Mucosa of gallbladder (tissue), 1 donor: Measurements from ENCODE around the gene ERC2. TPM values are rescaled to one million over a fixed set of nuclear protein-coding genes. Genes with fewer than 3 reads are reported as not detected.
A peak's percentile ranks its signal among the peaks of the same experiment; 100 is the strongest.

ENCODE experiments used
- DNase-seq: peaks from one replicate; pipeline ENCODE4 v3.0.0-alpha.2; 2020; ENCODE audit warnings: low spot score
- total RNA-seq: library from RNA; stranded (reverse); gene quantifications from one replicate; pipeline ENCODE4 v1.2.1, GENCODE V29; 2021
- donor health status: DM: no; HTN: no; CAD: no.

The ERC2 gene
- total RNA-seq, 1 donor from 2014 or later: 4.2 TPM

DNA sequence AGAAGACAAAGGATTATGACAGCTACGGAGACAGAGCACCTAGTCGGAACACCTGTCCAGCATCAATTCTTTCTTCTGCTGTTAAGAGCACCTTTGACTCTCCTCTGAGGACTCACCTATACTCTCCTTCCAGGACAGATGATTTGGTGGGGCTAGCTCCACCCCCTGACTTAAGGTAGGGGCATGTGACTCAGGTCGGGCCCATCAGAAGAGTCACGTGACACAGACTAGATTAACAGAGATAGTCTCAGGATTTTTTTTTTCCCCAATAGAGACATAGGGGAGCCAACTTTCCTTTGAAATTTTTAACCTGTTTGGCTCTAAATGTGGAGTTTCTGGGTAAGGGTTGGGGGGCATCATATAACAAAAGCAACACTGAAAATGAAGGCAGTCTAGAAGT lies 969.7 kb downstream of the ERC2 start:
- no peak for DNase-seq

DNA sequence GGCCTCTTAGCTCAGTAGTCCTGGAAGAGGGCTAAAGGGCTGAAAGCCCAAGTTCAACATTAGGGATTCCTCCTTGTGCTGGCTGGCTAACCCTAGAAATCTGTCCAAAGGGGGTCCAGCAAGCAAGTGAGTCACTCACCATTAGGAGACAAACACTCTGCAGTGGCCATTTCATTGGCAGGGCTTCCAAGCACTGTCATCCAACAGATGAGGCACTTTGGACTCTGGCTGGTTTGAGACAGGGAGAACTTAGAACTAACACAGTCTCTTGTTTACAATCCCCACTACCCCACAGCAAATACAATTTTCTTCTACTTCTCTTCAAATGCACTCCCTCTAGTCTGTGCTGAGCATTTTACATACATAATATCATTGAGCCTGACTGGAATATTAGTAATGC lies 971.0 kb downstream of the ERC2 start:
- no peak for DNase-seq

DNA sequence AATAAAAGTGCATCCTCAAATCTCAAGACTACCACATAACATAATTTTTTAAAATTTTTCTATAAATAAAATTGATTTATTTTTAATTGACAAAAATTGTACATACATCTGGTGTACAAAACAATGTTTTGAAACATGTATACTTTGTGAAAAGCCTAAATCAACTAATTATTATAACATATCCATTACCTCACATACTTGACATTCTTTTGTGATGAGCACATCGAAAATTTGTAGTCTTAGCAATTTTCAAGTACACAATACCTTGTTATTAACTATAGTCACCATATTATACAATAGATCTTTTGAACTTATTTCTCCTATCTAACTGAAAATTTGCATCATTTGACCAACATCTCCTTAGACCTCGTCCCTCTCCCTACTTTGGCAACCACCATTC lies 973.3 kb downstream of the ERC2 start:
- DNase-seq: no peak

DNA sequence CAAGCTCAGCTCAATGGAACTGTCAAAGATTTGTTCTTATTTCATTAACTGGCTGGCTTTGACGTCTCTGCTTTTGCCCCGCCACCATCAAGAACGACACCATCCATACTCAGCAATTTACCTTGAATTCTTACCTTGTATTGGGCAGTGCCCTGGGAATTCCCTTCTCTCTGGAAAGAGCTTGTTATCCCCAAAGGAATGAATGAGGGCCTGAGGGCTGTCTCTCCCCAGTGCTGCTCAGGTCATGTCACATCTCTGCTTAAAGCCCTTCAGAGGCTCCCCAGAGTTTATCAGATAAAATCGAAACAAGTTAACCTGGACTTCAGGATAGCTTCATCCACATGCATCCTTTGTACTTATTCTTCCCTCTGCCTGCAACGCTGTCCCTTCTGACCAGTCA lies 975.3 kb downstream of the ERC2 start:
- DNase-seq: no peak

DNA sequence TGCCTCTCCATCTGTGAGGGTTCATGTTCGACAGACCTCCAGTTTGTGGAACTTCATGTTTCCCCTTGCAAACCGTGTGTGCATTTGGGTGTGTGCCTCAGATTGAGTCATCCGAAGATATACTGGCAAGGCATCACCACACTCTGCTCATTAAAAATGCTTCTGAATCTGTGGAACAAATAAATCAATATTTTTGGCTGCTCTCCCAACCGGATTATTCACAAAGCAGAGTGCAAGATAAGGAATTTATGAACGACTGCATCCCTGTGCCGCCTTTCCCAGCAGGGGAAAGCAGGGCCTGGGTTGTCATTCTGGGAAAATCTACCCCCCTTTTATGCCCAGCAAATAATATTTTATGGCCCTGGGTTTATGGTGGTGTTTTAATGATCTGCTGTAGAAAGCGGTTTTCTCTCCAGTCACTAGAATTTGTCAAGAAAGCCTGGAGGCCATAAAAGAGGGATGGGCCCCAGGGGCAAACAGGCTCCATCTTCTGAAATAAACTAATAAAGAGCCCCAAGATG lies 976.9 kb downstream of the ERC2 start:
- DNase-seq: no peak

DNA sequence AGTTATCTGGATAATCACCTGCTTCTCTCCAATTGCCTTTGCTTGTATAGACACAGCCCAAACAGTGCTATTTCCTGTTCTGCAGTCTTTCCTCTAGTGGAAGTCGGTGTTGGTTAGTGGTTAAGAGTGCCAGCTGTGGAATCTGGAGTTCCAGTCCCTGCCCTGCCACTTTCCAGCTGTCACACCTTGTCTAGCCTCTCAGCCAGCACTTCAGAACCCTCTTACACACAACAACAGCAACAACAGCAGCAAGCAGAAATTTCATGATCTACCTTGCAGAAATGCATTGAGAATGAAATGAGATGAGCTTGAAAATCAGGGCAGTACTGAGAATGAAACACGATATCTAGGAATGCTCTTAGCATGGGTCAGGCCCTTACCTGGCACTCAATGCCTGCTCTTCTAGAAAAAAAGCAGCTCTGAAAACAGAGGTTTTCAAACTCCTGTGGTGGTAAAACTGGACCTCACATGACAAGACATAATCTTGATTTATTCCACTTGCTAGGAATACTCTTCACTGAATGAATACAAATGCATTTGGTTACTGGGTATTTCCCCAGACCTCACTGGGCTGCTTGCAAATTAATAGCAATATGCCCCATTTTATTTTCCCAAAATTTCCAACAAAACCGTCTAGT lies 977.9 kb downstream of the ERC2 start:
- DNase-seq: no peak

DNA sequence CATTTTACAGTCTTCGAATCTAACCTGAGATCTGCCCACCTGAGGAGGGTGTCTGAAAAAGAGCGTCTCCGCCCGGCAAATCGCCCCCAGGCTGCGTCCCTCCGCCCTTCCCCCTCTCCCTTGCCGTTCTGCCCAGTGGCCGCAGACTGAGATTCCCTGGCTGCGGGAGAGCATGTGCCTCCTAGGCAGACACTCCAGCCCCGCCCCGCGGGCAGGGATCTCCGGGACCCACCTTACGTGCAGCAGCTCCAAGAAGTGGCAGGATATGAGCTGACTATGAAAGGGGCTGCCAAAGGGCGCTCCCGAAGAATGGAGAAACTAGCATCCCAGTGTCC lies 978.5 kb downstream of the ERC2 start:
- DNase-seq: no peak

DNA sequence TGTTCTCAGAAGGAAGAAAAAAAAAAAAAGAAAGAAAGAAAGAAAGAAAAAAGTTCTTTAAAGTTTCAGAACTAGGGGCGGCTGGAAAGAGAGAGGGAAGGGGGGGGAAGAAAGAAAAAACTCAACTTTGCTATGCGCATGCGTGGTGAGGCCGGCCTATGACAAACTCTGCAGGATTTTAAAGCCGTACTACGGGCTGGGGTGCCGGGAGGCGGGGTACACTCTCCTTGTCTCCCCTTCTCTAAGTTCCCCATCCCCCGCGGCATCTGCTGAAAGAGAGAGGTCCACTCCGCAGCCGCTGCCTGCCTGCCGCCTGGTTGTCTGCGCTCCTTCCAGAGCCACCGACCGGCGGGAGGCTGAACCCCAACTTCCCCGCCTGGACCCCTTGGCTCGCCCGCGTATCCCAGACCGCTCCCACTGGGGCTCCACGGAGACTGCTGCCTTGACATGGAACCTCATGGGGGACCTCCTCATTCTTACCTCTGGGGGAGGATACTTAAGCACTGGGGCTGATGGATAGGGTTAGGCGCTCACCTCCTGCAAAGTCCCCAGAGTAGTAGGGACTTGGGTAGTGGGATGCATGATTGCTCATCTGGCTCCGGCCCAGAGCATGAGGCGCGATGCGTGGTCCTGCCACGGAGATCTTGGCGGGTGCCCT lies 979.7 kb downstream of the ERC2 start:
- peak; percentile 71 for DNase-seq

DNA sequence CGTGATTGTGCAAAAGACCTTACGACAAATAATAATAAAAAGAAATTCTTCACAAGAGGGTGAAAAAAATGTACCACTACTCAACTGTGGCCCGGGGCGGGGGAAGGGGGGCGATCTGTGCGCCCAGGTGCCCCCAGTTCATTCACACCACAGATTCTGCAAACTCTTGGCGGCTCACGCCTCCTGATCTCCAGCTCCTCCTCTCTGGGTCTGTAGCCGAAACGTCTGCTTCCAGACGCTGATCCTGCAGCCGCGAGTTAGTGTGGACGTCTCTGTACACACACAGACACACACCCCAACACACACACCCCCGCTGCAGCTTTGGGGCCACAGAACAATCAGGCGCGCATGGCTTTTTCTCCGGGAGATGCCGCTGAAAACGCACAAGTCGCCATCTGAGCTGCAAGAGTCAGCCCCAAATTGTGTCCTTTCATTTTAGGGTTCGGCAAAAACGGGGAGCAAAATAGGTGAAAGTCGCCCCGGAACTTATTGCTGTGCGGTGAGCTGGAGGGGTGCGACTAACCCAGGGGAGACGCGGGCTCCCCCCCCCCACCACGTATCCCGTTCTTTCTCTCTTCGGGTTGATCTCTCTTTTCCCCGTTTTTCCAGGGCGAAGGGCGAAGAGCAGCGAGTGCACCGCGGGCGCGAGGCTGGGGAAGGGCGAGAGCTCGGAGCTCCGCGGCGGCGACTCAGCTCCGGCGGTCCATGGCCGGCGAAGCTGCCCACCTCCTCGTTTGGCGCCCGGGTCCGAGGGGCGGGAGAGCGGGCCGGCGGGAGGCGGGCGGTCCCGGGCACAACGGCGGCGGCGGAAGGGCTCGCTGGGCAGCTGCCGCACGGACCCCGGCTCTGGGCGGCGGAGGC lies 980.7 kb downstream of the ERC2 start:
- DNase-seq: no peak

DNA sequence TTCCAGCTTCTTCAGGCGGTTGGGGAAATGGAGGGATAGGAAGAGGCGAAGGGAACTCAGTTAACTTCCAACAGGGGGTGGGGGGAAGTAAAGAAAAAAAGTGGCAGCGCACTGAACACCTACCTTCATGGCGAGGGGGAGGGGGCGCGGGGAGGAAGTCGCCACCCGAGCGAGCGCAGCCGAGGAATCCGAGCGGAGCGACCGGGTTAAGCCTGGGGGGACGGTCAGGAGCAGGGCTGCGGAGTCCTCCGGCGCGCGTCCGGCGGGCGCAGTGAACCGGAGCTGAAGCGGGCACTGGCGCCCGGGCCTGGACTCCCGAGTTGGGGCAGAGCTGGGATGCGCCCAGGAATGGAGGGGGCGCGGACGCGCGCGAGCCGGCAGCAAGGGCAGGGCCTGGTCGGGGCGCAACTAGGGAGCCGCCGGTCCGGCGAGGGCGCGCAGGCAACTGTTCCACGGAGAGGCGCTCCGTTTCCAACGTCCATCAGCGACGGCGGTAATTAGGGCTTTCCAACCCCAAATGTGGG lies 981.3 kb downstream of the ERC2 start, which contains the start of gene WNT5A:
WNT5A (minus strand) TSS at position 450 of the 524 bp plus-strand sequence; CDS start at position 129, 321 bp downstream.
- no peak for DNase-seq

DNA sequence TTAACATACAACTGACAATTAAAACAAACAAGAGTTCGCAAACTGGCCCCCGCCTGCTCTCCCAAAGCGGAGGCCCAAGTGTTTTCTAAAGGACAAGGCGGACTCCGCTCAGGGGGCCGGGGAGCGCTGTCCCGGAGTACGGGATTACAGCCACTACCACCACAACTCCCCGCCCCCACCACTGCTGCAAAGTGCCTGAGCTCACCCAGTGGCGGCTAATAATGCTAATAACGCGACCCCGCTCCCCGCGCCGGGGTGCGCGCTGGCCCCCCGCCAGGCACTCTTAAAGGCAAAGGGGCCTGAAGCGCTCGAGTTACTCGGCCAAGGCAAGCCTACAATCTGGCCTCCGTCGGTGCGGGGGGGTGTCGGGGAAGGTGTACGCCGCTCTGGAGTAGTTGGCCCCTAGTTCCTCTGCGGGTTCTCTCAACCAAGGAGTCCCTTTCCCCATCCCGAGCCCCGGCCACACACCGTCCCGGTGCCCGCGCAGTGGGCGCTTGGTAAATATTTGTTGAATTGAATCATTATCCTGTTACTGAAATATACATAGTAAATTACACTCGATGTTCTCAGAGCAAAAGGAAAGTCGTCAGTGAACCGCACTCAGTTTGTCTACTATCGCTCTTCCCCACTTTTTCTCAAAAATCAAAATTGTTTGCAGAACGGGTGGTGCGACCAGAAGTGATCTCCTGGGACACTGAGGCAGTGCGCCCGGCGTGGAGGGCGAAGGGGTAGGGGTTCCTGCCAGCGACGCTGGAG lies 982.0 kb downstream of the ERC2 start:
- DNase-seq: peak; percentile 47

DNA sequence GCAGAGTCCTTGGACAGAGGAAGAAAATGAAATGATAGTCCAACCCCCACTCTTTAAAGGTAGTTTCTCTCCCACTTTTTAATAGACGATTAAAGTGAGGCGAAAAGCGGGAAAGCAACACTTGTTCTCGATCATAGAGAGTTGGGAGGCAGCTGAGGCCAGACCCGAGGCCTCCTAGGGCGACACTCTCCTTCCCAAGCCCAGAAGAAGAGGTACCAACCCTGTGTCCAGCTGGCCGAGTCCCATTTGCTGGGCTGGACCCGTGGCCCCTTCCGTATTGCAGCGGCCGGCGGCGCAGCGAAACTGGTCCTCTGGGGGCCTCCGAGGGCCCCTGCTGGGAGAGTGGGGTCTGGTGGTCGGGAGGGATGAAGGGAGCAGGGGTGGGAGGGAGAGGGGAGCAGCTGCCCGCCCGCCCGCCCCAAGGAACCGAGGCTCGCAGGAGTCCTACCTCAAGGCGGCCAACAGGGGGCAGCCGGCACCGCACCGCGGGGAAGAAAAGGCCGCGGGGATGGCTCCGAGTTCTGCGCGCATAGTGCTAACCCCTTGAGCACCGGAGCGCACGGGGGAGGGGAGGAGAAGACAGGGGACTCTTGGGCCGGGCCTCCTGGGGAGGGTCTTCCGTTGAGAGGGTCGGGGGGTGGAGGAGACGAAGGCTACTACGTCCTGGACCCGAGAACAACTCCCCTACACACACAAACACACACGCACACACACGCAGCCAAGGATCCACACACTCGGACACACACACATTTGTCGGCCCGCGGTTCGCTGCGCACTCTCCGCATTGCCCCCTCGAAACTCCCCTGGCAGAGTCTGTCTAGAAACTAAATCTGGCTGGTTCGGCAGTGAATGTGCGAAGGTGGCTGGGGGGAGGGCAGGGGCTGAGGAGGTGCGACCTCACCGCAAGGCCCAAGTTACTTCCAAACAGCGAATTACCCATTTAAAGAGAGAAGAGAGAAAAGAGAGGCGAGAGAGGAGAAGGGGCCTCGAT lies 983.2 kb downstream of the ERC2 start:
- DNase-seq: peak; percentile 68

DNA sequence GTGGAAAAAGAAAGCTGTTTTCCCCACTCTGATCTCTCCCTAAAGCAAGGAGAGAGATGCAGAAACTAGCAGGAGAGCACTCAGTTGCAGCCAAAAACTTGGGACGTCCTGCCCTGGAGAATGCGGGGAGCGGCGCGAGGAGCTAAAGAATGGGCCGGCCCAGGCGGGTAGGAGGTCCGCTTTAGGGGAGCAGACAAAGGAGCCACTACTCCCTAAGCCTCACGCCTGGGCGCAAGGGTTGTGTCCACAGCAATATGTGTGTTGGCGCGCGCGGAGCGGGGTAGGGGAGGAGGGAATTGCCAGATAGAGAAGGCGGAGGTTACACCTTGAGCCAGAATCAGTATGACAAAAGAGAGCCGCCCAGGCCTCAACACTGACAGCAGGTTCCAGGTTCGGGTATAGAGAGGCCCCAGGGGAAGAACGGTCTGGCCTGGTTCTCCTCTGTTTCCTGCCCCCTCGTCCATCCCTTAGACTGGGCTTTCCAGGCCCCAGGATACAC lies 984.0 kb downstream of the ERC2 start:
- no peak for DNase-seq

DNA sequence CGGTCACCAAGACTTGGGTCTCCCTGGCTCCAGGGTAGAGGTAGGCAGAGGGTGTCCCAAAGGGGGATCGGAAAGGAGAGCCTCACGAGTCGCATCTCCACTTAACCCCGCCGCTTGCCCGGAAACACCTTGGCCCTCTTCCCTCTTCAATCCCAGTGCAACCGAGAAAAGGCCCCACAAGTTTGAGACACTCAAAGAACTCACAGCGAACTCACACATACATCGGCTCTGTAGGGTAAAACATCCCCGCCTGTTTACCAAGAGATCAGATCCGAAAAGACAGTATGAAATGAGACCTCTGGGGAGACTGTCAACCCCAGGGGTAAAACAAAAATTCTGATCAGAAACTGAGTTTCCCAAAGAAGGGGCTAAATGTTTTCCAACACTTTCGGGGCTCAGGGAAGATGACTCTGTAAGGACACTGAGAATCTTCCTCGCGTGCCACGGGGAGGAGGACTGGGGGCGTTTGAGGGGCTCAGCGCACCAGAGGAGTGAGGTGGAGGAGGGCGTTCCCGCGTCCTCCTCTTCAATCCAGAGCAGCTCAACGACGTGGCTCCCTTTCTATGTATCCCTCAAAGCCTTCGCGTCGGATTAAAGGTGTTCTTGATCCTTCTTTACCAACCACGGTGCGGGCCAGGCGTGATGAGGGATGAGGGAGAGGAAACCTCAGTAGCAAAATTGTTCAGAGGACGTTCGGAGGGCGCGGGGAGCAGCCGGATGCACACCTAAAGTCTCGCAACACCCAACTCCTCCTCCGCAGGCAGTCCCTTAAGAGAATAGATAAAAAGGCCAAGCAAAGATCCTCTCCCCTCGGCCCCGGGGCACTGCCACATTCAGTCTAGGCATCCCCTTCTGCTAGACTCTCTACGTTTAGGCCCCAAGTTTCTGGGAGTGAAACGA lies 984.8 kb downstream of the ERC2 start:
- no peak for DNase-seq

DNA sequence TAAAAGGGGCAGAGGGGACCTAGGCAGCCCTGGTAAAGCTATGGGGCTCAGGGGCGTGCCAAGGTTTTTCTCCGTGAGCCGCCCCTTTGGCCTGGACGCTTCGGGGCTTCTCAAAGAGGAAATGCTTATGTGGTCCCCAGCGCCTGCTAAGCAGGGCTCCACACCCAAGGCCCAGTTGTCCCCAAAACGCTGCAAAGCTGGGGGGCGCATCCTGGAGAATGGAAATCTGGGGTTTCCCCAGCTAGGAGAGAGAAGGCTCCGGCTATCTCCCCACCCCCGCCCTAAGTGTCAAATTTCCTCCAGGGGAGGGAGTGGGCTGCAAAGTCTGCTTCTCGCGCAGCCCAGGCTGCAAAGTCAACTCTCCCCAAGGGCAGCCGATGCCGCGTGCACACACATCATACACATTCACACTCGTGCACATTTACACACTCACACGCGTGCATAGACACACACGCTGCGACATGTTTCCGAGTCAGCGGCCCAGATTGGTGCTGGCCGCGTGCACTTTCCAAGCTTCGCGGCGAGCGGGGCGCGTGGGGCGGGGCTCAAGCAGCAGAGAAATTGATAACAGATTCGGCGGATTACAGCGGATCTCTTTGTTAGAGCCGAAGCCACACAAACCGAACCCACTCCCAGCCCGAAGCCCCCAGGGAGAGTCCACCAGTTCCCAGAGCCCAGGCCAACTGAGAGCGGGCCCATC lies 985.6 kb downstream of the ERC2 start:
- no peak for DNase-seq

DNA sequence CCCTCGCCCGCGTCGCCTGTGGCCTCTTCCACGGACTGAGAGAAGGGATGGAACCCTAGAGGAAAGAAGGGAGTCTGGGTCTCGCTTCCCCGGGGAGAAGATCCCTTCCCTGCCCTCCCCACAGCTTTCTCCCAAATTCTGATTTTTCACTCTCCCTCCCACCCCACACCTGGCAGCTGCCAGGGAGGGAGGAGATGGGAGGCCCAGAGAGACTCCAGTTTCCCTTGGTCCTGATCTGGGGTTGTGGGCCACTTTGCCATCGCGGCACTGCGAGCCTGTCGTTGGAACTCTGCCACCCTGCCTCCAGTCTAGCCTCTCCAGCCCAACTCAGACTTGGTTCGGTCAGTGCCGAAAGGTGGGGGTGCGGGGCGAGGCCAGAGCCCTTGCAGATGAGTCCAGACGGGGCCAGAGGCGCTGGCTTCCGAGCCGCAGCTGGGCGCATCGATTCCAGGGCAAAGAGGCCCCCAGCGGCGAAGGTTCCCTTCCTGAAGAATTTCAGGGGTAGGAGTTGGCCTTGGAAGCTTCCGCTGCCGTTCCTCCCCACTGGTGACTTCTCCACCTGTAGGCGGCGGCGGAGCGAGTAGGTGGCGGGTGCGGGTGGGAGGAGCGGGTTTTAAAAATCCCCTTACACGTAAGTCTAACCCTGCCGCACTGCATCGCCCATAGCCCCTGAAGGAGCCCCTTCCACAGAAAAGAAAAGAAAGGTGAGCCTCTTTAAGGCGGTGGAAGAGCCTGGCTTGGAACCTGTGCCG lies 986.3 kb downstream of the ERC2 start:
- DNase-seq: no peak

DNA sequence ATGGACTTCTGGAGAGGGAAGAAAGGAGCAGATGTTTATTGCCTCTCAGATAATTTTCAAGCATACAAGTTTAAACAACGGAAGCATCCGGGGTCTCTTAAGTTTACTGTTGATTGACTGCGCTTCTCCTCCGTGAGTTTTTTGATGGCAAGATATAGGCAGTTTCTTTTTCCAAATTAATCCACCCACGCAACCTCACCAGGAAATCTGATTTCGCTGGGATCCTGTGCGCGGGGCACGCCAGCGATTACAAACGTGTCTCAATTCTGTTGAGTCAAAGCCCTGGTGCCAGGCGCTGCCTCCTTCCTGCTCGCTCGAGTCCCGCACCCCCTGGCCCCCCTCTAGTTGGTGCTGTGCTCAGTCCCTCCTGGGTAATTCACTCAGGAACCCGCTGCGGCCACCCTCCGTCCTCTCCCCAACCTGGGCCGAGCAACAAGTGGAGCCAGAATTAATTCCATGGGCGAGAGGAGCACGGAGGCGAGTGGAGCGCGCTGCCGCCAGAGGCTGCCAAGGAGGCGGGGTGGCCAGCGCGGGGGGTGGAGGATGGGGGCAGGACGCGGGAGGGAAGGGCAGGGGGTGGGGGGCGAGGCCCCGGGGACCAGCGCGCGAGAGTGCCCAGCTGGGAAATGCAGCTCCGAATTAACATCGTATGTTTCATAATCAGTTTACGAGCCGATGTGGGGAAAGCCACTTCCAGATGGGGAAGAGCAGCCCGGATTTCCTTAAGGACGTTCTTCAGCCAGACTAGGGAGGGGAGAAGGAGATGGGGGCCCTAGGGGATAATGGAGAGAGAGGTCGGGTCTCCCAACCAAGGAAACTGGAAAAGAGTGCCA lies 987.1 kb downstream of the ERC2 start:
- no peak for DNase-seq
